Endothelial cell of umbilical vein (primary cell): ENCODE results near the gene NCOA5.
A peak's percentile ranks its signal among the peaks of the same experiment; 100 is the strongest.

Experiments used
- CTCF ChIP-seq, 2 donors: IDR thresholded peaks; 1 replicate in 1 of 2; 2 replicates in 1 of 2; pipeline ENCODE4 v1.5.1; 2011; ENCODE audit warnings: low read length in 2 of 2, mild to moderate bottlenecking in 2 of 2, moderate library complexity in 2 of 2, control low read depth in 1 of 2, inconsistent platforms in 1 of 2, low read depth in 1 of 2; ENCODE audit not compliant: insufficient read depth in 1 of 2; ENCODE audit errors: extremely low read depth in 1 of 2
- EZH2 ChIP-seq: IDR thresholded peaks from 2 replicates; pipeline ENCODE4 v1.6.1; 2012; ENCODE audit warnings: borderline replicate concordance, low read depth, mild to moderate bottlenecking, moderate library complexity, low read length, inconsistent platforms; ENCODE audit not compliant: severe bottlenecking
- FOS ChIP-seq: IDR thresholded peaks from 2 replicates; pipeline ENCODE4 v1.6.1; 2011; ENCODE audit warnings: mild to moderate bottlenecking, low read length, moderate library complexity, borderline replicate concordance; ENCODE audit not compliant: insufficient read depth
- JUN ChIP-seq: IDR thresholded peaks from 2 replicates; pipeline ENCODE4 v1.6.1; 2011; ENCODE audit warnings: borderline replicate concordance, low read depth; ENCODE audit not compliant: insufficient read length, insufficient read depth
- POLR2A ChIP-seq: IDR thresholded peaks from 2 replicates; pipeline ENCODE4 v1.6.1; 2012; ENCODE audit warnings: low read depth, mild to moderate bottlenecking, control low read depth, low read length
- POLR2AphosphoS5 ChIP-seq: IDR thresholded peaks from 2 replicates; pipeline ENCODE4 v1.6.1; 2012; ENCODE audit warnings: low read depth, mild to moderate bottlenecking, control low read depth, low read length, moderate library complexity; ENCODE audit not compliant: insufficient read depth

- TF ChIP-seq JUN (no peak), CTCF (IDR thresholded peaks at IDR 0.05; ENCODE audit: extremely low read depth in 1 of 2, insufficient read depth in 1 of 2, low read depth in 1 of 2, low read length in 2 of 2) (no peak), EZH2 (peak; percentile 75), POLR2AphosphoS5 (no peak), POLR2A (no peak), FOS (no peak)
Observed at GRCh38 chr20:46031701-46032254, 58.0 kb downstream of the NCOA5 start.
